H1 (cell line): ENCODE results near the gene DUOXA2. TPM values are rescaled to one million over a fixed set of nuclear protein-coding genes. Genes with fewer than 3 reads are reported as not detected.
"Not testable (repeated sequence)": the region's sequence is repeated elsewhere in the genome, so short reads cannot be mapped to it uniquely, and the experiment has no call there.

ENCODE experiments used
- CTCF ChIA-PET: fragments of 300-600 bp; sonication (Branson Sonifier 250); formaldehyde crosslinking; loops from one replicate; lab custom pipeline; 2021; ENCODE audit not compliant: partially characterized antibody; lab: Charles Lee
- POLR2A ChIA-PET: fragments of 300-600 bp; sonication (Branson Sonifier 250); formaldehyde crosslinking; loops from one replicate; lab custom pipeline; 2021; ENCODE audit warnings: inconsistent platforms; ENCODE audit not compliant: partially characterized antibody; lab: Charles Lee
- DNase-seq, 2 experiments: peaks; one replicate each; pipeline versions ENCODE4 v3.0.0 to v3.0.0-alpha.2; 2010 to 2022; ENCODE audit warnings: low spot score in 2 of 2, low read depth in 1 of 2, mixed read lengths in 1 of 2
- FAIRE-seq: peaks from 2 replicates; lab custom pipeline; 2011; peaks lifted over from hg19 to GRCh38; lab: Jason Lieb, UNC
- H2AFZ ChIP-seq: 2 replicates; pipeline ENCODE4 v1.8.1; 2012; ENCODE audit warnings: low read length, inconsistent platforms
- H2AK5ac ChIP-seq: 2 replicates; pipeline ENCODE4 v1.6.1; 2013; ENCODE audit warnings: low read depth, low read length
- H2BK120ac ChIP-seq: replicated peaks from 2 replicates; pipeline ENCODE3; 2013; ENCODE audit warnings: low read depth, low read length, inconsistent platforms
- H2BK12ac ChIP-seq: 2 replicates; pipeline ENCODE4 v1.6.1; 2013; ENCODE audit warnings: low read depth, low read length
- H2BK15ac ChIP-seq: 2 replicates; pipeline ENCODE4 v1.6.1; 2013; ENCODE audit warnings: low read length
- H2BK20ac ChIP-seq: 2 replicates; pipeline ENCODE4 v1.6.1; 2013; ENCODE audit warnings: low read length
- H2BK5ac ChIP-seq: 2 replicates; pipeline ENCODE4 v1.6.1; 2013; ENCODE audit warnings: low read depth, low read length
- H3K14ac ChIP-seq: 2 replicates; pipeline ENCODE4 v1.6.1; 2013; ENCODE audit warnings: inconsistent platforms; ENCODE audit not compliant: insufficient read length
- H3K18ac ChIP-seq: 2 replicates; pipeline ENCODE4 v1.6.1; 2013; ENCODE audit warnings: low read length; ENCODE audit errors: extremely low read depth
- H3K23ac ChIP-seq: 2 replicates; pipeline ENCODE4 v1.6.1; 2013; ENCODE audit warnings: inconsistent platforms; ENCODE audit not compliant: insufficient read length
- H3K23me2 ChIP-seq: 2 replicates; pipeline ENCODE4 v1.6.1; 2013; ENCODE audit warnings: low read depth, low read length
- H3K27ac ChIP-seq: 2 replicates; pipeline ENCODE4 v1.6.1; 2011; ENCODE audit warnings: low read depth, low read length, inconsistent platforms
- H3K27me3 ChIP-seq, 4 experiments: replicated peaks in 1 of 4; 1 replicate in 1 of 4; 2 replicates in 3 of 4; pipeline versions ENCODE4 v1.6.1 to v1.8.1; 2011 to 2013; ENCODE audit warnings: low read length in 3 of 4, mild to moderate bottlenecking in 3 of 4, inconsistent platforms in 2 of 4, mixed read lengths in 2 of 4, moderate library complexity in 1 of 4; ENCODE audit not compliant: control insufficient read depth in 3 of 4, insufficient read depth in 3 of 4; ENCODE audit errors: extremely low read depth in 1 of 4
- H3K36me3 ChIP-seq, 4 experiments: 2 replicates each; pipeline versions ENCODE4 v1.6.1 to v1.8.1; 2011 to 2013; ENCODE audit warnings: mild to moderate bottlenecking in 4 of 4, low read length in 3 of 4, moderate library complexity in 2 of 4, control low read depth in 1 of 4, inconsistent platforms in 1 of 4; ENCODE audit not compliant: insufficient read depth in 4 of 4, control insufficient read depth in 2 of 4
- H3K4ac ChIP-seq: replicated peaks from 2 replicates; pipeline ENCODE3; 2013; ENCODE audit warnings: low read length, low read depth, mixed read lengths, inconsistent platforms; ENCODE audit not compliant: insufficient read length
- H3K4me1 ChIP-seq, 4 experiments: replicated peaks in 1 of 4; 1 replicate in 1 of 4; 2 replicates in 3 of 4; pipeline versions ENCODE4 v1.6.1 to v1.8.1; 2011 to 2013; ENCODE audit warnings: low read length in 3 of 4, inconsistent platforms in 2 of 4, mixed read lengths in 1 of 4; ENCODE audit not compliant: insufficient read depth in 4 of 4, control insufficient read depth in 3 of 4
- H3K4me2 ChIP-seq, 2 experiments: 2 replicates each; pipeline versions ENCODE4 v1.6.1 to v1.8.1; 2011 to 2013; ENCODE audit warnings: low read depth in 2 of 2, low read length in 2 of 2, control low read depth in 1 of 2, inconsistent platforms in 1 of 2, mild to moderate bottlenecking in 1 of 2; ENCODE audit not compliant: insufficient read depth in 1 of 2
- H3K4me3 ChIP-seq, 4 experiments: fragments of 200-600, 300-600 bp in 1 of 4; sonication (generic), shearing (Covaris generic), sonication (Bioruptor Twin) in 1 of 4; 2 replicates each; pipeline versions ENCODE4 v1.5.1 to v1.8.1; 2011 to 2016; ENCODE audit warnings: low read length in 4 of 4, low read depth in 3 of 4, control low read depth in 2 of 4, inconsistent platforms in 2 of 4, mild to moderate bottlenecking in 2 of 4, mixed read lengths in 1 of 4, moderate library complexity in 1 of 4; ENCODE audit not compliant: insufficient read depth in 2 of 4; ENCODE audit errors: extremely low read depth in 1 of 4
- H3K56ac ChIP-seq: replicated peaks from 2 replicates; pipeline ENCODE3; 2013; ENCODE audit warnings: low read depth, mild to moderate bottlenecking, mixed read lengths, low read length, inconsistent platforms; ENCODE audit not compliant: insufficient read length
- H3K79me1 ChIP-seq: 2 replicates; pipeline ENCODE4 v1.6.1; 2013; ENCODE audit warnings: low read depth, low read length, control low read depth
- H3K79me2 ChIP-seq, 2 experiments: 2 replicates each; pipeline versions ENCODE4 v1.6.1 to v1.8.1; 2012 to 2013; ENCODE audit warnings: low read length in 2 of 2, mild to moderate bottlenecking in 2 of 2, inconsistent platforms in 1 of 2; ENCODE audit not compliant: insufficient read depth in 2 of 2, control insufficient read depth in 1 of 2
- H3K9ac ChIP-seq, 4 experiments: replicated peaks in 1 of 4; 1 replicate in 1 of 4; 2 replicates in 3 of 4; pipeline versions ENCODE4 v1.6.1 to v1.8.1; 2011 to 2013; ENCODE audit warnings: low read depth in 3 of 4, low read length in 3 of 4, control low read depth in 2 of 4, mild to moderate bottlenecking in 2 of 4, moderate library complexity in 2 of 4, inconsistent platforms in 1 of 4; ENCODE audit errors: extremely low read depth in 1 of 4
- H3K9me3 ChIP-seq, 2 experiments: 2 replicates each; pipeline versions ENCODE4 v1.6.1 to v1.8.1; 2012 to 2013; ENCODE audit warnings: mild to moderate bottlenecking in 2 of 2, moderate library complexity in 2 of 2, control low read depth in 1 of 2, inconsistent platforms in 1 of 2, low read depth in 1 of 2, low read length in 1 of 2, mixed read lengths in 1 of 2; ENCODE audit not compliant: insufficient read depth in 2 of 2
- H4K20me1 ChIP-seq, 2 experiments: replicated peaks in 1 of 2; 2 replicates each; pipeline versions ENCODE3 to v1.8.1; 2011 to 2013; ENCODE audit warnings: inconsistent platforms in 2 of 2, low read length in 2 of 2, mild to moderate bottlenecking in 1 of 2; ENCODE audit not compliant: insufficient read depth in 2 of 2, control insufficient read depth in 1 of 2
- H4K5ac ChIP-seq: 2 replicates; pipeline ENCODE4 v1.6.1; 2013; ENCODE audit warnings: low read length, low read depth, mixed read lengths, inconsistent platforms; ENCODE audit not compliant: insufficient read length
- H4K8ac ChIP-seq: 2 replicates; pipeline ENCODE4 v1.8.0; 2013; ENCODE audit warnings: mild to moderate bottlenecking, moderate library complexity, low read length, inconsistent platforms; ENCODE audit not compliant: insufficient read depth; ENCODE audit errors: extremely low read depth
- H4K91ac ChIP-seq: replicated peaks from 2 replicates; pipeline ENCODE3; 2013; ENCODE audit warnings: low read length, mixed read lengths, inconsistent platforms; ENCODE audit not compliant: insufficient read length
- WGBS, 2 experiments: shearing (Covaris generic) in 1 of 2; methylation state at CpG; one replicate each; pipeline versions ENCODE4 v1.1.6 to v1.1.7; 2013 to 2015; ENCODE audit warnings: low lambda C conversion rate in 2 of 2, mixed read lengths in 2 of 2, inconsistent platforms in 1 of 2, low coverage in 1 of 2, missing lambda C conversion rate in 1 of 2; ENCODE audit not compliant: insufficient replicate concordance in 2 of 2, insufficient coverage in 1 of 2, insufficient read length in 1 of 2; ENCODE audit errors: extremely low coverage in 1 of 2, missing lambda C conversion rate in 1 of 2; 5-methylcytosine and 5-hydroxymethylcytosine counted together
- polyA plus RNA-seq, 7 experiments: library from polyadenylated mRNA; depleted of rRNA in 3 of 7; stranded (reverse) in 5 of 7; unstranded in 2 of 7; fragments of >200 nt in 5 of 7; fragments of 200-250 nt in 2 of 7; gene quantifications; 1 replicate in 5 of 7; 2 replicates in 1 of 7; 4 replicates in 1 of 7; pipeline versions ENCODE4 v1.2.1 to v1.2.3, GENCODE V29; 2011 to 2013; ENCODE audit warnings: missing spikeins in 2 of 7, mixed read lengths in 2 of 7
- total RNA-seq: library from RNA; stranded (reverse); fragmentation: NEBNext Ultra II Directional; extraction: Animal tissue kit (Norgen Biotek cat#: 25700); gene quantifications from 2 replicates; pipeline ENCODE4 v1.2.1, GENCODE V29; 2021

Gene DUOXA2
- total and polyA plus RNA-seq, 2 of the 8 experiments (the other 6 are each of a cell fraction or from before 2014, with no cell fraction given): 0.05 TPM; not detected in 1

DNA sequence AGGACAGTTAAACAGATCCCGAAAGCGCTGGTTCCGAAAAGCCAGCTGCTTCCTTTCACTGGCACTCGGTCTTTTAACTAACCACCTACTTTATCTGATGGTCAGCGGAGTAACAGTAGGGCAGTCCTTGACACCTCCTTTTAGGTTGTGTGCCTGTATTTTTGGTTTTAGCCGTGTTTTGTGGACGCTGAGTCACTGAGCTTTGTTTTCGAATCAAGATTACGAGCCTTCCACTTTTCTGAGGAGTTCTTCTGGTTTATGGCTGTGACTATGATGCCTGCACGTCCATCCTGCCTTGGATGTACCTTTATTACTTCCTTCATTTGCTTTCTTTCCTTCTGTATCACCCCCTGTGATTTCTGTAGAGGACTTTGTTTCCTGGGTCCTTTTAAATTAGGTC is 31.7 kb upstream of the DUOXA2 start:
- H3K4ac ChIP-seq, H3K18ac ChIP-seq, H2AFZ ChIP-seq, POLR2A ChIA-PET, H2BK5ac ChIP-seq, H2BK12ac ChIP-seq, H4K20me1 ChIP-seq, H3K4me2 ChIP-seq, H4K5ac ChIP-seq, H3K4me3 ChIP-seq, H3K14ac ChIP-seq, H2BK120ac ChIP-seq, H3K4me1 ChIP-seq, H3K27me3 ChIP-seq, H3K79me2 ChIP-seq, H2AK5ac ChIP-seq, H3K79me1 ChIP-seq, H4K8ac ChIP-seq, DNase-seq, H3K56ac ChIP-seq, H3K23me2 ChIP-seq, H3K9me3 ChIP-seq, H3K27ac ChIP-seq, FAIRE-seq, H4K91ac ChIP-seq, H3K36me3 ChIP-seq, H2BK20ac ChIP-seq, H3K9ac ChIP-seq, H3K23ac ChIP-seq, H2BK15ac ChIP-seq: not testable (repeated sequence)
- 81% methylated on average over 8 of the region's 10 CpGs; no CpG with 5 or more reads in 1 of the 2 experiments for WGBS, 2 experiments
- CTCF ChIA-PET: interaction anchor here (1.0 kb wide), 1 partner anchor 46 kb away, joined by 3 read pairs; no protein-coding TSS in a partner anchor
